ENCODE measurements around the gene NNAT. TPM values are rescaled to one million over a fixed set of nuclear protein-coding genes. Genes with fewer than 3 reads are reported as not detected.

The NNAT gene
- polyA plus RNA-seq, 10 donors: 311 to 686 (median 530) TPM

DNA sequence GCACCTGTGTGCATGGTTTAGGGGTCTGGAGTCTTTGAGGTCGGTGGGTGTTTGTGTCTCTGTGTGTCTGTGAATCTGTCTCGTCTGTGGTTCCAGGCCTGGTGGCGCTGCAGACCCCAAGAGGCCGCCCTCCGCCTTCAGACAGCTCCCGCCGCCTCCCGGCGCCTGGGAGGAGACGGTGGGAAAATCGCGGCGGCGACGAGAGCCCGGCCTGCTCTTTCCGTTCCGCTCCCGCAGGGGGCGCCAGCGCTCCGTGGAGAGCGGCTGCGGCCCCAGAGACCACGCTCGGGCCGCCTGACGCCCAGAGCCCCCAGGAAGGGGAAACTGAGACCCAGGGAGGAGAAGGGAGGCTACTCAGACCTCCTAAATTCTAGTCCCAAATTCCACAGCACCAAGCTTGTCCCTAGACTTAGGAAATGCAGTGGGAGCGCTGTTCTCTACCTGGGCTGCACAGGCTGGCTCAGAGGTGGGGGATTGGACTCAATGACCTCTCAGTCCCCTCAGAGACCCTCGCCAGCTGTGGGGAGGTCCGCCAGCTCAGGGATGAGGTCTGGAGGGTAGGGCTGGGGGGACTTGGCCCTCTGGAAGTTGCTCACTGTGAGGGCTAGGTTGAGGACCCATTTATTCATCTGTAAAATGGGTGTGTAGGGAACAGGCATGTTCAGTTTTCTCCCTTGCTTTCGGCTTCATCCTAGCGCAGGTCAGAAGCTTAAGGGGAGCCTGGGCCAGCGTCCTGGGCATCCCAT is 43.5 kb downstream of the NNAT start:
- DNase-seq: peak in 2 of 3 donors; percentile 49 to 67

- DNase-seq: peak in 1 of 3 donors; percentile 13
Observed at GRCh38 chr20:37565134-37565811, 44.2 kb downstream of the NNAT start.

DNA sequence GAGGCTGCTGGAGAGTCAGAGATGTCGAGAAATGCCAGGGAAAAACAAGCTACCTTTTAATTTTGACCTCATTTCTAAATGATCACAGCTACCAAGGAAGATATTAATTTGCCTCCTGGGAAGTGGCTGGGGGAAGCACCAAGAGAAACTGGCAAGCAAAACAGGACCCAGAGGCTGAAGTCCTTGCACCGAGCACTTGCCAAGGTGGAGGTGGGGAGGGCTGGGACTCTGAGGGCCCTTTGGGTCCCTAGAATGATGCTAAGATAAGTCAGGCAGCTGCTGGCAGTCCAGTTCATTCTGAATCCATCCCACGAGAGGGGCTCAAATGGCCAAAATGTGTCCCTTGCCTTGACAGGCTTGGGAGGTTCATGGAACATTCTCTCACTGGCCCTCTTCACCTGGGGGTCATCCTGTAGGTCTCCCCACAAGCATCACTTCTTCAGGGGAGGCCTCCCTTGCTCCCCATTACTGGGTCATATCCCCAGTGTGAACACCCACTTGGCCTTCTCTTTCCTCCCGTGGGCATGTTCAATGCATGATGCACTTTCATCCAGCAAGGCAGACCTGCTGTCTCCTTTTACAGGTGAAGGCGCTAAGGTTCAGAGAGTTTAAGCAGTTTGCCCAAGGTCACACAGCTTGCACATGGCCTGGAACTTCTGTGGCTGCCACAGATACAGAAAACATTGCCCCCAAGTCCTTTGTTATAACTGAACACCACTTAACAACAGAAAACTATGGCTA is 45.7 kb downstream of the NNAT start:
- peak in 1 of 3 donors; percentile 6 for DNase-seq

DNA sequence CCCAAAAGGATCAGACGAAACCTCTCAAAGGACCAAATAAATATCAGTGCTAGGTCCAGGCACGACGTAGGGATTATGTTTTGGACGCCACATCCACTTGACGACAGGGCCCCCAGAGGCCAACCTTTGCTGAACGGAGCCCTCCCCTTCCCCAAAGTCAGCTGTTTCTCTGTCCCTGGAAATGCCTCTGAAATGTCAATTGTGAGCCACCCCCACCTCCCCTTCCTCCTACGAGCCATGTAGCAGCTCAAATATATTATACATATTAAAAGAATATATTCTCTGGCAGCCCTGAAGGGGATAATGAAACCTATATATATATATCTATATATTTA is 46.2 kb downstream of the NNAT start:
- DNase-seq: no peak

DNA sequence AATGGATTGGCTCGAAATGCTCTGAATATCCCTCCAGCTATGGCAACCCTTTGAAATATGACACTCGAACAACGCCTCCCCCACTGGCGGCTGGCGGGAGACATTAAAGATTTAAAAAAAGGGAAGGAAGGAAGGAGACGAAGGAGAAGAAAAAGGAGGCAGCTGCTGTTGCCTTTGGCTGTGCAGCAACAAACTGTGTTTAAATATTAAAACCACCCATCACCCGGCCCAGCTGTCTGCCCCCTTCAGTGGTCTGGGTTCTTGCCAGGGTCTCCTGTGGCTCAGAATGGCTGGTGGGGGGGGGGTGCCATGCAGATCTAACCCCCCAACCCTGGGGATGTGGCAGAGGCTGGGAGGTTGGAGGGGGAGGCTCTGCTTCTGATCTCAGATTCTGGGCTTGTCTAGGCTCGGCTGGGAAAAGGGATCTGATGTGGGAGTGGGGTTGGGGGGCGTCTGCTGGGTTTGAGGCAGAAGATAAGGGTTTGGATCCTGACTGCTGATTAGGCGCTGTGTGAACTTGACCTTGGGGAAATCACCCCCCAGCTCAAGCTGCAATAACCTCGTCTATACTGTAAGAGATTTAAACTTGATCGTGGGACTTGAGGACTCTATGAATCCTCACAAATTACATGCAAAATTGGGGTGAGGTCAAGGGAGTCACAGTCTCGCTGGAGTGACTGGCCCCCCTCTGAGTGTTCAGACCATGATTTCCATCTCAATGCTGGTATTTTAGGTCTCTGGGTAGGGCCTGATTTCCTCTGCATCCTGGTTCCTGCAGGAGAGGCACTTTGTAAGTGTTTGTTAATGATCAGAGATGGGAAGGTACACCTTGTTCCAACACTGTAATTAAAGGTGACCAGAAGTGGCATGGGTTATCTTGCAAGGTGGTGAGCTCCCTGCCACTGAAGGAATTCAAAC is 46.9 kb downstream of the NNAT start:
- DNase-seq: peak in 2 of 3 donors; percentile 16 to 41

DNA sequence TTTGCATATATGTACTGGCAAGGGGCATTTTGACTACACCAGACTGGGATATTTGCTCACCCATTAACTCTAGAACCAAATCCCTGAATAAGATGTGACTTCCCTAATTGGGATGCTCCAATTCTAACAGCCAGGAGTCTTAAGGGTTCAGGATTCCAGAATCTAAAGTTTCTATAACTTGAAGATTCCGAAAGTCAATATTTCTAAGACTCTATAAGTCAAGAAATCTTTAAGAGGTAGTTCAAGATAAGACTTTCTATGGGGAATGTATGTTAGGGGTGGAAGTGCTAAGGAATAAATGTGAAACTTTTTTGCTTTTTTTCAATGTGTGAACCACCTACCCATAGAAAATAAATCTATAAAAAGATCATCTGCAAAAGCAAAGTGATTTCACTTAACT is 49.4 kb downstream of the NNAT start:
- no peak for DNase-seq

DNA sequence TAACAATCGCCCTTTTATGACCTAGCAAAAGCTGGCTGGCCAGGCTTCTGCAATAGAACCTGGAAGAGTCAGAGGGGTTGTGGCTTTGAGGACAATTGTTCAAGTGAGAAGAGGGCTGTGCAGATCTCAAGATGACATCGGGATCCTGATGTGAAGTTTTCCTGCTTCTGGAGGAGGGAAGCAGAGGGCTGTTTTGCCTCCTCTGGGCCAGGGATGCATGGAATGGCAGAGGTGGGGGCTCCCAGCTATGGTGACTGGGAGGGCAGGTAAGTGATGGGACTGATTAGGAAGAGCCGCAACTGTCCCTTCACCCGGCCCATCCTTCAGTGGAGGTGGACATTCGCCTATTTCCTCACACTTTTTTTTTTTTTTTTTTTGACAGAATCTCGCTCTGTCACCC is 50.0 kb downstream of the NNAT start:
- no peak for DNase-seq

Other genes starting within 250 kb of the NNAT start
- 10 to 100 TPM; 30.0 to 44.3 (median 34.7) TPM for gene MANBAL, start 231.6 kb upstream of the NNAT start, polyA plus RNA-seq (ENCODE audit: insufficient read length in 10 of 10)
- 10 to 100 TPM; 11.8 to 18.7 (median 14.2) TPM for gene SRC, start 175.1 kb upstream of the NNAT start, polyA plus RNA-seq (ENCODE audit: insufficient read length in 10 of 10)
- gene BLCAP, start 6.6 kb downstream of the NNAT start, polyA plus RNA-seq (ENCODE audit: insufficient read length in 10 of 10): 100 to 1,000 TPM; 283 to 491 (median 416) TPM
- 10 to 100 TPM; 24.6 to 48.9 (median 30.3) TPM for gene CTNNBL1, start 172.8 kb downstream of the NNAT start, polyA plus RNA-seq (ENCODE audit: insufficient read length in 10 of 10)

Data from muscle of back (tissue), 11 donors.